GM12878 (cell line): ENCODE results near the gene HOOK1. TPM values are rescaled to one million over a fixed set of nuclear protein-coding genes. Genes with fewer than 3 reads are reported as not detected.

Experiments
- ATAC-seq: fragments of 200-7000 bp; cut with Tn5 transposase; 3 replicates; pipeline ENCODE4 v1.9.1; 2020; ENCODE audit warnings: mild to moderate bottlenecking, moderate library complexity
- BruUV-seq: library from RNA; stranded (reverse); fragments of 400-500 nt; replicated peaks from 2 replicates; lab custom pipeline; 2021; lab: Mats Ljungman, UMichigan
- CTCF ChIA-PET: fragments of 300-600 bp; sonication (Branson Sonifier 250); formaldehyde crosslinking; extraction: SDS; loops from one replicate; lab custom pipeline; 2021; ENCODE audit warnings: inconsistent platforms; lab: Yijun Ruan, JAX
- POLR2A ChIA-PET: fragments of 350-600 bp; formaldehyde crosslinking; extraction: SDS; loops from one replicate; lab custom pipeline; 2021; ENCODE audit warnings: inconsistent platforms; lab: Charles Lee
- RAD21 ChIA-PET: fragments of 300-600 bp; sonication (Branson Sonifier 250); formaldehyde crosslinking; loops from one replicate; lab custom pipeline; 2023; ENCODE audit warnings: antibody characterized with exemption; ENCODE audit not compliant: unreplicated experiment; lab: Charles Lee
- SMC1A ChIA-PET: fragments of 300-600 bp; sonication (Branson Sonifier 250); formaldehyde crosslinking; loops from one replicate; lab custom pipeline; 2023; ENCODE audit not compliant: unreplicated experiment, uncharacterized antibody; lab: Charles Lee
- DNase-seq: peaks from one replicate; pipeline ENCODE4 v3.0.0-alpha.2; 2011; ENCODE audit warnings: low read depth, low spot score
- FAIRE-seq: peaks from 3 replicates; lab custom pipeline; 2011; peaks lifted over from hg19 to GRCh38; lab: Jason Lieb, UNC
- H2AFZ ChIP-seq: 2 replicates; pipeline ENCODE4 v1.6.0; 2011; ENCODE audit warnings: low read depth, low read length, control low read depth; ENCODE audit not compliant: control insufficient read depth
- H3K27ac ChIP-seq: 2 replicates; pipeline ENCODE4 v1.5.1; 2011; ENCODE audit warnings: control low read depth; ENCODE audit not compliant: control insufficient read depth, insufficient read depth
- H3K27me3 ChIP-seq, 2 experiments: replicated peaks in 1 of 2; 2 replicates each; pipeline versions ENCODE4 v1.6.0 to v1.6.1; 2011; ENCODE audit warnings: low read length in 1 of 2; ENCODE audit not compliant: control insufficient read depth in 2 of 2, insufficient read depth in 2 of 2
- H3K36me3 ChIP-seq, 2 experiments: 2 replicates each; pipeline ENCODE4 v1.5.1; 2011; ENCODE audit warnings: low read length in 1 of 2; ENCODE audit not compliant: control insufficient read depth in 2 of 2, insufficient read depth in 2 of 2
- H3K4me1 ChIP-seq: 2 replicates; pipeline ENCODE4 v1.6.1; 2011; ENCODE audit warnings: mild to moderate bottlenecking, low read length, moderate library complexity, mixed read lengths; ENCODE audit not compliant: control insufficient read depth, insufficient read depth
- H3K4me2 ChIP-seq: 2 replicates; pipeline ENCODE4 v1.6.0; 2011; ENCODE audit warnings: control low read depth; ENCODE audit not compliant: control insufficient read depth, insufficient read depth
- H3K4me3 ChIP-seq: fragments of 200-600 bp; sonication (generic); 2 replicates; pipeline ENCODE4 v1.5.1; 2016
- H3K79me2 ChIP-seq: 2 replicates; pipeline ENCODE4 v1.6.0; 2011; ENCODE audit warnings: low read length; ENCODE audit not compliant: control insufficient read depth, insufficient read depth
- H3K9ac ChIP-seq: 2 replicates; pipeline ENCODE4 v1.8.0; 2011; ENCODE audit warnings: low read length, control low read depth, mixed read lengths; ENCODE audit not compliant: control insufficient read depth, insufficient read depth
- H3K9me3 ChIP-seq: replicated peaks from 3 replicates; pipeline ENCODE4 v1.5.1; 2011; ENCODE audit warnings: mild to moderate bottlenecking, low read length; ENCODE audit not compliant: control insufficient read depth, insufficient read depth
- H4K20me1 ChIP-seq: 2 replicates; pipeline ENCODE4 v1.6.0; 2011; ENCODE audit not compliant: control insufficient read depth, insufficient read depth
- BHLHE40 ChIP-seq, 2 experiments: fragments of 450-650 bp in 1 of 2; IDR thresholded peaks; 2 replicates each; pipeline ENCODE4 v1.6.1; 2011 to 2017; ENCODE audit warnings: low read depth in 2 of 2, borderline replicate concordance in 1 of 2, improper control_type of control experiment in 1 of 2, low read length in 1 of 2, mild to moderate bottlenecking in 1 of 2
- EGR1 ChIP-seq, 2 experiments: IDR thresholded peaks; 1 replicate in 1 of 2; 2 replicates in 1 of 2; pipeline ENCODE4 v1.6.1; 2011 to 2012; ENCODE audit warnings: low read depth in 2 of 2, low read length in 2 of 2, borderline replicate concordance in 1 of 2, mild to moderate bottlenecking in 1 of 2, moderate library complexity in 1 of 2
- FOS ChIP-seq: IDR thresholded peaks from 3 replicates; pipeline ENCODE4 v1.6.1; 2011; ENCODE audit warnings: borderline replicate concordance; ENCODE audit not compliant: insufficient read length; ENCODE audit errors: extremely low read depth
- IRF4 ChIP-seq: IDR thresholded peaks from 2 replicates; pipeline ENCODE4 v1.6.1; 2011; ENCODE audit warnings: low read depth, low read length
- NFIC ChIP-seq: IDR thresholded peaks from 2 replicates; pipeline ENCODE4 v1.6.1; 2012; ENCODE audit warnings: low read depth, mild to moderate bottlenecking, inconsistent platforms, low read length, moderate library complexity
- NFYA ChIP-seq: IDR thresholded peaks from 2 replicates; pipeline ENCODE4 v1.6.1; 2011; ENCODE audit warnings: low read depth, mild to moderate bottlenecking, low read length, improper control_type of control experiment, borderline replicate concordance
- NFYB ChIP-seq: IDR thresholded peaks from 2 replicates; pipeline ENCODE4 v1.6.1; 2011; ENCODE audit warnings: low read depth, mild to moderate bottlenecking, low read length, improper control_type of control experiment, moderate library complexity; ENCODE audit not compliant: insufficient read depth
- NR2C1 ChIP-seq: fragments of 450-650 bp; IDR thresholded peaks from 2 replicates; pipeline ENCODE4 v1.6.1; 2017; ENCODE audit warnings: antibody characterized with exemption, mild to moderate bottlenecking, moderate library complexity
- NRF1 ChIP-seq: conservative IDR thresholded peaks from 2 replicates; pipeline ENCODE4 v1.6.1; 2011; ENCODE audit warnings: mild to moderate bottlenecking, low read depth, low read length, improper control_type of control experiment
- POLR2AphosphoS5 ChIP-seq: IDR thresholded peaks from 2 replicates; pipeline ENCODE4 v1.6.1; 2011; ENCODE audit warnings: mild to moderate bottlenecking, low read length, inconsistent platforms
- RAD21 ChIP-seq: IDR thresholded peaks from 2 replicates; pipeline ENCODE4 v1.6.1; 2011; ENCODE audit warnings: mild to moderate bottlenecking, low read depth, low read length, moderate library complexity; ENCODE audit not compliant: insufficient read depth
- RFX5 ChIP-seq: IDR thresholded peaks from 2 replicates; pipeline ENCODE4 v1.6.1; 2011; ENCODE audit warnings: low read depth, low read length, improper control_type of control experiment
- STAT3 ChIP-seq: IDR thresholded peaks from 2 replicates; pipeline ENCODE4 v1.6.1; 2011; ENCODE audit warnings: low read depth, low read length, improper control_type of control experiment
- ZNF24 ChIP-seq: fragments of 450-650 bp; IDR thresholded peaks from 2 replicates; pipeline ENCODE4 v1.6.1; 2017; ENCODE audit warnings: antibody characterized with exemption, mild to moderate bottlenecking
- WGBS: methylation state at CpG from one replicate; pipeline ENCODE4 v1.1.6; 2016; ENCODE audit warnings: low lambda C conversion rate; ENCODE audit not compliant: insufficient replicate concordance, insufficient coverage; ENCODE audit errors: missing lambda C conversion rate; 5-methylcytosine and 5-hydroxymethylcytosine counted together
- in situ Hi-C: fragments of 300-500 bp; cut with MboI; formaldehyde crosslinking; loops from 9 replicates; pipeline ENCODE4 v1.14.3; 2018; ENCODE audit warnings: mixed read lengths
- intact Hi-C: fragments of 100-400 bp; cut with micrococcal nuclease; formaldehyde crosslinking; loops from one replicate; pipeline ENCODE4 v1.14.2; 2022; ENCODE audit not compliant: unreplicated experiment
- polyA plus RNA-seq, 11 experiments: library from polyadenylated mRNA; depleted of rRNA in 4 of 11; unstranded in 6 of 11; stranded (reverse) in 5 of 11; fragments of >200 nt; fragmentation: Nextera tagmentation in 4 of 11; fragmentation: Illumina TruSeq in 1 of 11; extraction: Ambion mirVana in 4 of 11; extraction: Trizol in 1 of 11; gene quantifications; 1 replicate in 1 of 11; 2 replicates in 10 of 11; pipeline versions ENCODE4 v1.2.1 to v1.2.3, GENCODE V29; 2011 to 2016; ENCODE audit warnings: inconsistent platforms in 2 of 11, missing spikeins in 2 of 11, low read depth in 1 of 11
- total RNA-seq, 4 experiments: library from RNA; depleted of rRNA in 3 of 4; stranded (reverse); fragments of >200 nt in 3 of 4; fragmentation: Illumina TruSeq in 1 of 4; extraction: Trizol in 1 of 4; gene quantifications; 2 replicates each; pipeline versions ENCODE4 v1.2.1 to v1.2.3, GENCODE V29; 2013 to 2021
- TF ChIP-seq, protein P1 (sequence below): fragments of 450-650 bp; formaldehyde crosslinking; IDR thresholded peaks from 2 replicates; pipeline ENCODE4 v1.4.0; 2022; ENCODE audit warnings: mild to moderate bottlenecking, moderate library complexity
- TF ChIP-seq, protein P2 (sequence below): fragments of 450-650 bp; IDR thresholded peaks from 2 replicates; pipeline ENCODE4 v1.6.1; 2017; ENCODE audit warnings: low read depth, mild to moderate bottlenecking, moderate library complexity

HOOK1 gene
- total and polyA plus RNA-seq, 10 of the 15 experiments (the other 5 are each of a cell fraction or from before 2014, with no cell fraction given): 1.4 to 15.4 (median 3.7) TPM

- TF ChIP-seq, protein P1, sequence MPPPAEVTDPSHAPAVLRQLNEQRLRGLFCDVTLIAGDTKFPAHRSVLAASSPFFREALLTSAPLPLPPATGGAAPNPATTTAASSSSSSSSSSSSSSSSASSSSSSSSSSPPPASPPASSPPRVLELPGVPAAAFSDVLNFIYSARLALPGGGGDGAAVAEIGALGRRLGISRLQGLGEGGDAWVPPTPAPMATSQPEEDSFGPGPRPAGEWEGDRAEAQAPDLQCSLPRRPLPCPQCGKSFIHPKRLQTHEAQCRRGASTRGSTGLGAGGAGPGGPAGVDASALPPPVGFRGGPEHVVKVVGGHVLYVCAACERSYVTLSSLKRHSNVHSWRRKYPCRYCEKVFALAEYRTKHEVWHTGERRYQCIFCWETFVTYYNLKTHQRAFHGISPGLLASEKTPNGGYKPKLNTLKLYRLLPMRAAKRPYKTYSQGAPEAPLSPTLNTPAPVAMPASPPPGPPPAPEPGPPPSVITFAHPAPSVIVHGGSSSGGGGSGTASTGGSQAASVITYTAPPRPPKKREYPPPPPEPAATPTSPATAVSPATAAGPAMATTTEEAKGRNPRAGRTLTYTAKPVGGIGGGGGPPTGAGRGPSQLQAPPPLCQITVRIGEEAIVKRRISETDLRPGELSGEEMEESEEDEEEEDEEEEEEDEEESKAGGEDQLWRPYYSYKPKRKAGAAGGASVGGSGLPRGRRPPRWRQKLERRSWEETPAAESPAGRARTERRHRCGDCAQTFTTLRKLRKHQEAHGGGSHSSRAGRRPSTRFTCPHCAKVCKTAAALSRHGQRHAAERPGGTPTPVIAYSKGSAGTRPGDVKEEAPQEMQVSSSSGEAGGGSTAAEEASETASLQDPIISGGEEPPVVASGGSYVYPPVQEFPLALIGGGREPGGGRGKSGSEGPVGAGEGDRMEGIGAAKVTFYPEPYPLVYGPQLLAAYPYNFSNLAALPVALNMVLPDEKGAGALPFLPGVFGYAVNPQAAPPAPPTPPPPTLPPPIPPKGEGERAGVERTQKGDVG: no peak
- TF ChIP-seq NR2C1 (no peak), EGR1 (IDR thresholded peaks at IDR 0.05; ENCODE audit: borderline replicate concordance in 1 of 2, low read depth in 2 of 2, low read length in 2 of 2) (peak in 1 of 2 experiments; percentile 51; a peak in 1 of 3 replicates), BHLHE40 (IDR thresholded peaks at IDR 0.05; ENCODE audit: borderline replicate concordance in 1 of 2, low read depth in 2 of 2, low read length in 1 of 2) (peak in 1 of 2 experiments; percentile 59; a peak in 1 of 4 replicates), ZNF24 (0 out of 2 replicates have a peak, but pooled peaks have one; percentile 16)
These were observed at the start of gene HOOK1 (continued) for GRCh38 chr1:59814901-59815825.

DNA sequence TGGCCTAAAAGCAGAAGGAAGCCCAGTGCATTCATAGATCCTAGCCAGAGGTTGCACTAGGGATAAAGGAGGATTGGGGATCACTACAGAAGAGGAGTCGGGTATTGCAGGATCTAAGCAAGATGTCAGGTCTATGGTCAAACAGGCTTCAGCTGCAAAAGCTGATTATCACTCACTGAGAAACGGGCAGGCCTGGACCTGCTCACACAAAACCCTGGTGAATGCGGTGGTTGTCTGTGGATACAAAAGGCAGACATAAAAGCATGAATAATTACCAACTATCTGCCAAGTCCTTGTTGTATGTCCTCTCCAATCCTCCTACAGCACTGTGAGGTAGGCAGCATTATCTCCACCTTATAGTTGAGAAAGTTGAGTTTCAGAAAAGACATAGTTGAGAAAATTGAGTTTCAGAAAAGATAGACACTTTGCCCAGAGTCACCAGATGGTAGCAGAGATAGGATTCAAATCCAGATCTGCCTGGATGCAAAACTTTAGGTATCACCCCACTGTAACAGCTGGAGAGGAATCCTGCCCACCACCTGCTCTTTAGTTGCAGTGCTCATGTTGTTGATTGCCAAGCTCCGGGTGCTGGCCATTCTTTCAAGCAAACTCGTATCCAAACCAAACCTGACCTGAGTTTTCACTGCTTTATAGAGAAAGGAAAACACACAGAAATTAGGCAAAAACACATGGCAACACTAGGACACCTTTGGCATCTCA is 49.6 kb upstream of the HOOK1 start:
- Histone ChIP-seq H3K36me3 (no peaks in the 10 kb centered on the region), H3K4me3 (no peak overlapping the region), H3K4me1 (no peaks in the 10 kb centered on the region), H3K27me3 (no peaks in the 10 kb centered on the region), H4K20me1 (no peaks in the 10 kb centered on the region), H3K9ac (no peak overlapping the region), H3K9me3 (no peaks in the 10 kb centered on the region), H3K27ac (no peak overlapping the region), H3K4me2 (no peak overlapping the region), H3K79me2 (no peaks in the 10 kb centered on the region), H2AFZ (no peak overlapping the region)
- CTCF ChIA-PET: interaction anchor here (0.8 to 1.6 kb wide), 3 partner anchors 13 to 1025 kb away, joined by 3 read pairs; no protein-coding TSS in a partner anchor
- BruUV-seq: no TSS peak
- no peak for FAIRE-seq
- DNase-seq: no peak
- intact Hi-C loops (no loop called here), in situ Hi-C loops (no loop called here)
- RAD21 ChIA-PET: no interaction called here
- SMC1A ChIA-PET: interaction anchor here (0.7 to 1.2 kb wide), 2 partner anchors 15 to 67 kb away, joined by 3 to 4 read pairs; no protein-coding TSS in a partner anchor
- WGBS: 77% methylated on average over 5 of the region's 5 CpGs
- ATAC-seq: no peak
- POLR2A ChIA-PET: no interaction called here
- TF ChIP-seq NFYA (no peak), NRF1 (no peak), POLR2AphosphoS5 (no peak), NFIC (no peak), FOS (no peak), RFX5 (no peak), RAD21 (no peak), IRF4 (no peak), STAT3 (no peak), NFYB (no peak)
- TF ChIP-seq, protein P2, sequence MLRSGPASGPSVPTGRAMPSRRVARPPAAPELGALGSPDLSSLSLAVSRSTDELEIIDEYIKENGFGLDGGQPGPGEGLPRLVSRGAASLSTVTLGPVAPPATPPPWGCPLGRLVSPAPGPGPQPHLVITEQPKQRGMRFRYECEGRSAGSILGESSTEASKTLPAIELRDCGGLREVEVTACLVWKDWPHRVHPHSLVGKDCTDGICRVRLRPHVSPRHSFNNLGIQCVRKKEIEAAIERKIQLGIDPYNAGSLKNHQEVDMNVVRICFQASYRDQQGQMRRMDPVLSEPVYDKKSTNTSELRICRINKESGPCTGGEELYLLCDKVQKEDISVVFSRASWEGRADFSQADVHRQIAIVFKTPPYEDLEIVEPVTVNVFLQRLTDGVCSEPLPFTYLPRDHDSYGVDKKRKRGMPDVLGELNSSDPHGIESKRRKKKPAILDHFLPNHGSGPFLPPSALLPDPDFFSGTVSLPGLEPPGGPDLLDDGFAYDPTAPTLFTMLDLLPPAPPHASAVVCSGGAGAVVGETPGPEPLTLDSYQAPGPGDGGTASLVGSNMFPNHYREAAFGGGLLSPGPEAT: no peak
